Muscle of leg (tissue), 11 donors: ENCODE data around the gene GRAMD2A. TPM values are rescaled to one million over a fixed set of nuclear protein-coding genes. Genes with fewer than 3 reads are reported as not detected.

Experiments used
- DNase-seq: peaks from one replicate; pipeline ENCODE4 v3.0.0; 2013
- H3K27ac ChIP-seq: one replicate; pipeline ENCODE4 v1.5.1; 2013; ENCODE audit warnings: mild to moderate bottlenecking, low read length, control low read depth
- H3K27me3 ChIP-seq: one replicate; pipeline ENCODE4 v1.6.1; 2013; ENCODE audit warnings: low read length; ENCODE audit not compliant: control insufficient read depth, insufficient read depth
- H3K36me3 ChIP-seq: one replicate; pipeline ENCODE4 v1.6.1; 2013; ENCODE audit warnings: low read length; ENCODE audit not compliant: control insufficient read depth, insufficient read depth
- H3K4me1 ChIP-seq: one replicate; pipeline ENCODE4 v1.6.1; 2013; ENCODE audit warnings: low read length; ENCODE audit not compliant: control insufficient read depth, insufficient read depth
- H3K4me3 ChIP-seq: one replicate; pipeline ENCODE4 v1.5.1; 2013; ENCODE audit warnings: low read length, control low read depth
- H3K9me3 ChIP-seq: replicated peaks from 2 replicates; pipeline ENCODE4 v1.6.1; 2013; ENCODE audit warnings: low read depth, low read length; ENCODE audit not compliant: control insufficient read depth
- WGBS: methylation state at CpG from one replicate; pipeline ENCODE4 v1.1.5; 2013; ENCODE audit warnings: missing lambda C conversion rate; ENCODE audit not compliant: insufficient coverage; 5-methylcytosine and 5-hydroxymethylcytosine counted together
- polyA plus RNA-seq, 8 donors: library from polyadenylated mRNA; unstranded; fragments of 120-200 nt; gene quantifications; one replicate each; pipeline versions ENCODE4 v1.2.1 to v1.2.3, GENCODE V29; 2013; ENCODE audit warnings: inconsistent platforms in 1 of 8, low replicate concordance in 1 of 8; ENCODE audit not compliant: insufficient read length in 8 of 8, insufficient read depth in 1 of 8
- total RNA-seq: library from RNA; stranded (reverse); fragments of 120-200 nt; gene quantifications from one replicate; pipeline ENCODE4 v1.2.4, GENCODE V29; 2013

The GRAMD2A gene
- total and polyA plus RNA-seq, 9 donors, result 0.61 to 2.8 (median 1.5) TPM

- WGBS, result no CpG with 5 or more reads among the region's 3 CpGs
- Histone ChIP-seq H3K4me3 (no peak overlapping the region), H3K36me3 (no peaks in the 10 kb centered on the region), H3K9me3 (no peaks in the 10 kb centered on the region), H3K27ac (no peak overlapping the region), H3K27me3 (no peaks in the 10 kb centered on the region), H3K4me1 (peaks cover 3% of the 10 kb centered on the region)
- no peak for DNase-seq
Observed at GRCh38 chr15:72140088-72140487, 57.5 kb downstream of the GRAMD2A start.

- no peaks in the 10 kb centered on the region for H3K9me3 ChIP-seq
- WGBS, result 89% methylated on average over 3 of the region's 4 CpGs
- no peak for DNase-seq
- H3K27ac ChIP-seq, result no peak overlapping the region
- peaks cover 3% of the 10 kb centered on the region for H3K4me1 ChIP-seq
- no peaks in the 10 kb centered on the region for H3K36me3 ChIP-seq
- no peaks in the 10 kb centered on the region for H3K27me3 ChIP-seq
- no peak overlapping the region for H3K4me3 ChIP-seq
Observed at GRCh38 chr15:72139667-72140066, 57.9 kb downstream of the GRAMD2A start.

GRCh38 chr15:72136170-72137051 lies 61.2 kb downstream of the GRAMD2A start:
- DNase-seq, result no peak
- peaks cover 3% of the 10 kb centered on the region for H3K4me1 ChIP-seq
- H3K27me3 ChIP-seq, result no peaks in the 10 kb centered on the region
- H3K4me3 ChIP-seq, result no peak overlapping the region
- no CpG with 5 or more reads among the region's 4 CpGs for WGBS
- no peak overlapping the region for H3K27ac ChIP-seq
- no peaks in the 10 kb centered on the region for H3K36me3 ChIP-seq
- no peaks in the 10 kb centered on the region for H3K9me3 ChIP-seq

- no peaks in the 10 kb centered on the region for H3K36me3 ChIP-seq
- no peaks in the 10 kb centered on the region for H3K9me3 ChIP-seq
- H3K27me3 ChIP-seq, result no peaks in the 10 kb centered on the region
- H3K27ac ChIP-seq, result no peak overlapping the region
- no peak overlapping the region for H3K4me3 ChIP-seq
- H3K4me1 ChIP-seq, result peaks cover 3% of the 10 kb centered on the region
- no peak for DNase-seq
- WGBS, result no CpG with 5 or more reads among the region's 2 CpGs
Observed at GRCh38 chr15:72135719-72136118, 61.9 kb downstream of the GRAMD2A start.

- Histone ChIP-seq H3K36me3 (no peaks in the 10 kb centered on the region), H3K27ac (no peak overlapping the region), H3K4me3 (no peak overlapping the region), H3K27me3 (no peaks in the 10 kb centered on the region), H3K9me3 (no peaks in the 10 kb centered on the region), H3K4me1 (no peaks in the 10 kb centered on the region)
- 82% methylated on average over 1 of the region's 1 CpG for WGBS
- DNase-seq, result no peak
Observed at GRCh38 chr15:72133211-72133610, 64.4 kb downstream of the GRAMD2A start.

- Histone ChIP-seq H3K4me1 (no peaks in the 10 kb centered on the region), H3K9me3 (no peaks in the 10 kb centered on the region), H3K27ac (no peak overlapping the region), H3K27me3 (no peaks in the 10 kb centered on the region), H3K36me3 (no peaks in the 10 kb centered on the region), H3K4me3 (no peak overlapping the region)
- no peak for DNase-seq
- no CpG with 5 or more reads among the region's 3 CpGs for WGBS
Observed at GRCh38 chr15:72131922-72132321, 65.7 kb downstream of the GRAMD2A start.

- no peak for DNase-seq
- Histone ChIP-seq H3K27me3 (no peaks in the 10 kb centered on the region), H3K4me3 (no peak overlapping the region), H3K9me3 (no peaks in the 10 kb centered on the region), H3K4me1 (no peaks in the 10 kb centered on the region), H3K27ac (no peak overlapping the region), H3K36me3 (no peaks in the 10 kb centered on the region)
- no CpG with 5 or more reads among the region's 4 CpGs for whole genome bisulfite sequencing
Observed at GRCh38 chr15:72130272-72130671, 67.3 kb downstream of the GRAMD2A start.

GRCh38 chr15:72128359-72128758 lies 69.2 kb downstream of the GRAMD2A start:
- no peak overlapping the region for H3K4me3 ChIP-seq
- H3K27ac ChIP-seq, result no peak overlapping the region
- H3K36me3 ChIP-seq, result no peaks in the 10 kb centered on the region
- no peaks in the 10 kb centered on the region for H3K9me3 ChIP-seq
- H3K4me1 ChIP-seq, result no peaks in the 10 kb centered on the region
- DNase-seq, result no peak
- no peaks in the 10 kb centered on the region for H3K27me3 ChIP-seq

- no CpG with 5 or more reads among the region's 2 CpGs for WGBS
- H3K4me3 ChIP-seq, result no peak overlapping the region
- no peaks in the 10 kb centered on the region for H3K27me3 ChIP-seq
- no peaks in the 10 kb centered on the region for H3K4me1 ChIP-seq
- H3K9me3 ChIP-seq, result no peaks in the 10 kb centered on the region
- no peak overlapping the region for H3K27ac ChIP-seq
- H3K36me3 ChIP-seq, result no peaks in the 10 kb centered on the region
- no peak for DNase-seq
Observed at GRCh38 chr15:72127724-72128322, 69.8 kb downstream of the GRAMD2A start.

GRCh38 chr15:72124218-72124617 lies 73.4 kb downstream of the GRAMD2A start:
- Histone ChIP-seq H3K4me1 (no peaks in the 10 kb centered on the region), H3K27me3 (no peaks in the 10 kb centered on the region), H3K27ac (no peak overlapping the region), H3K9me3 (no peaks in the 10 kb centered on the region), H3K36me3 (no peaks in the 10 kb centered on the region), H3K4me3 (no peak overlapping the region)
- DNase-seq, result no peak
- WGBS, result no CpG with 5 or more reads among the region's 1 CpG
